ENCODE data around the gene LGALS7B.

- TF ChIP-seq CTCF (IDR thresholded peaks at IDR 0.05; ENCODE audit: low read depth, low read length, poor library complexity, severe bottlenecking): no peak
- no peak for TF ChIP-seq EZH2phosphoT487 (IDR thresholded peaks at IDR 0.05; ENCODE audit: borderline replicate concordance, low read length)
Measured at GRCh38 chr19:38833092-38833425, 44.1 kb downstream of the LGALS7B start.
